Skin of body (tissue), 2 donors: ENCODE results near the gene DMKN. TPM values are rescaled to one million over a fixed set of nuclear protein-coding genes. Genes with fewer than 3 reads are reported as not detected.

Experiments used
- DNase-seq: peaks from one replicate; lab custom pipeline; 2025; lab: John Stamatoyannopoulos, UW
- total RNA-seq: library from RNA; depleted of rRNA; stranded (reverse); fragments of >200 nt; gene quantifications from one replicate; pipeline ENCODE4 v1.2.3, GENCODE V29; 2014

The DMKN gene
- total RNA-seq, 1 donor from 2014 or later = 456 TPM

DNA sequence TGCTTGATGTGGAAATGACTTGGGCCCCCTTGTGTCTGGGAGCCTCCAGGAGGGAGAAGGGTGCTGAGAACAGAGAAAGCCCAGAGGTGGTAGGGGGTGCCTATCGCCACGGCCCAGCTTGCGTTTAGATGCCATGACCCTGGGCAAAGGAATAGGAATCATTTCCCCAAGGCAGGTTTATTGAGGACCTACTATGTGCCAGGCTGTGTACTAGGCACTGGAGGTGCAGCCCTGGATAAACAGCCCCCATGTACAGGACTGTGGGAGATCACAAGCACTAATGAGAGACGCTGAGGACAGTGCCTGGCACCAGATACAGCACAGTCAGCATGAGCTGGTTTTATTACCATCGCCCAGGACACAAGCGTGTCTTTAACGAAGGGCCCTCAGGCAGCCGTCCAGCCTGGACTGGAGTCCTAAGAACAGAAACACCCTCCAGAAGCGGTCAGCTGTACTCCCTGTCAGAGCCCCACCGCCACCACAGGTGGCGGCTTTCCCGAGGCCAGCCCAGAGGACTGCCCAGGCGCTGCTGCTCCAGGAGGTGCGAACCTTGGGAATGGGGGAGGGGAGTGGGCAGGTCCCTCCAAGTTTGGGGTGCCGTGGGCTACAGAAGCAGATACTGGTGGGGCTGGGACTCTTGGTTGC, 36.6 kb upstream of the DMKN start:
- DNase-seq = no peak

DNA sequence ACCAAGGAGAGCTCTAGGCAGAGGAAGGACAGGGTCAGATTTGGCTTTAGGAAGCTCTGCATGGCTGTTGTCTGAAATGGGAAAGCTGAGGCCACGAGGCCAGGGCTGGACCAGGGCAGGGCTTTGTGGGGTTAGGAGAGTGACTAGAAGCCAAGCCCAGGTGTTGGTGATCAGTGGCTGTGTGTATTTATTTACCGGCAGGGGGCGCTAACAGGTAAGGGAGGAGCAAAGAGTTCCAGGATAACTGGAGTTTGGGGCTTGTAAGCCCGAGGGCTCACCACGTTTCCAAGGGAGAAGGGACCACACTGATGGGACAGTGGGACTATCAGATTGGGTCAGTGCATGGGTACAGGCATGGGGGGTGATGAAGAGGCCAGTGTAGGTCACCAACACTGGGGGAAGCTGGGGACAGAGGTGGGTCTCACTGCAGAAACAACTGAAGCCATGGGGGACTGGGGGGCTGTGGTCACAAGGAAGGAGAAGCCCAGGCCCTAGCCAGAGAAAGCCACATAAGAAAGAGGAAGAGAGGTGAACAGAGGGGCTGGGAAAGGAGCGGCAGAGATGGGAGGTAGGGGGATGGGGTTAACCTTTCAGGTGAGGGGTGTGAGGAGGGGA, 35.8 kb upstream of the DMKN start:
- DNase-seq = no peak

DNA sequence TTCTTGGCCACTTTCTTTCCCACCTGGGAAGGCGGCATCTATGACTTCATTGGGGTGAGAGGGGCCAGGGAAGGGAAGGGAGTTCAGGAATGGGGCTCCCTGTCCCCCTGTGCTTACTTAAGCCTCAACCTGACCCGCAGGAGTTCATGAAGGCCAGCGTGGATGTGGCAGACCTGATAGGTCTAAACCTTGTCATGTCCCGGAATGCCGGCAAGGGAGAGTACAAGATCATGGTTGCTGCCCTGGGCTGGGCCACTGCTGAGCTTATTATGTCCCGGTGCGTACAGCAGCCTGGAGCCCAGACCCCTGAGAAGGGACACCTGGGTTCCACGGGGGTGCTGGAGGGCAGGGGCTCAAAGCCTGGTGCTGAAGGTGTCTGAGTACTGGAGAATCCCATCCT, 33.1 kb upstream of the DMKN start:
- no peak for DNase-seq

DNA sequence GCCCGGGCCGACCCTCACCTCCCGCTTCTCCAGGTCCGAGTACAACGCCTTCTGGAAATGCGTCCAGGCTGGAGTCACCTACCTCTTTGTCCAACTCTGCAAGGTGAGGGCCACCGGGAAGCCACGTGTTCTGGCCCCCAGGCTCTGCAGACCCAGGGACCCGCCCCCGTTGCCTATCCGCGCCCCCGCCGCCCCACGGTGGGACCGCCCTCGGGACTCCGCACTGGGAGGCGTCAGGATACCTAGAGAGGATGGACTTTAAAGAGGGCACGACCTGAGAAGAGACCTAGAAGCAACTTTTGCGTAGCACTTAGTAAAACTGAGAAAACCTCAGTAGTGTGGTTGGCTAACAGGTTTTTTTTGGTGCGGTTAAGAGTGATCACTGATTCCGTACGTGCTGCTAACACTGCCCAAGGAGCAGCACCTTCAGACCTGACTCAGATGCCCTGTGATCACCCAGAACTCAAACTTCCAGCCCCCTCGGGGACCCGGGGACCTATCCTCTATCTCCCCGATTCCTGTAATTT, 32.5 kb upstream of the DMKN start:
- no peak for DNase-seq

DNA sequence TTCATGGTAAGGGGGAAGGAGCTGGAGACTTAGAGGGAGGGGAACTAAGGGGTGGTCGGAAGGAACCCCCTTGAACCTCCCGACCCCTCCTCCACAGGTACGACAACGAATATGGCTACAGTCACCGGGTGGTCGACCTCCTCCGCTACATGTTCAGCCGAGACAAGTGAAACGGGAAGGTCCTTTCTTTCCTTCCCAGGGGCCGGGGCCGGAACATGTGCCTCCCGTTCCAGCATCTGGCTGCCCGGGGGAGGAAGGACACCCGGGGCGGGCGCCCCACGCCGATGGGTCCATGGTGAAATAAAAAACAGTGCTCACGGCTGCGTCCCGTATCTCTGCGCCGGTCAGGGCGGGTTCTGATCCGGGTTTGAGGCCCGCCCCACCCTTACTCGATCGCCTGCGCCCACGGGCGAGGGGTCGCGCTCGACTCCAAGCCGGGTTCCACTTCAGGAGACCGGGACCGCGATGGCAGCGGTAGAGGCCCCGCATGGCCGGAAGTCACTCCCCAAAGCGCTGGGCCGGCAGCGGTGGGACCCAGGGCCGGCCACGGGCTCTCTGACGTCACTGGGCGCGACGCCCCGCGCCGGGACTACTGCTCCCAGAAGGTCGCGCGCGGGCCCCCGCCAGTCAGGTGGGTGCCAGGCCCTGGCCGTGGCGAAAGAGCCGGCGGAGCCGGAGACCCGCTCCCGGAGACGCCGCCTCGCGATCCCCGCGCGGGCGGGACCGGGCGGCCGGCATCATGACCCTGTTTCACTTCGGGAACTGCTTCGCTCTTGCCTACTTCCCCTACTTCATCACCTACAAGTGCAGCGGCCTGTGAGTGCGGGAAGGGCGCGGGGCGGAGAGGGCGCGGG, 31.8 kb upstream of the DMKN start, which contains the start of gene TMEM147:
TSS of gene TMEM147 (plus strand) at position 626 of the 854 bp plus-strand sequence. CDS start at position 740, 114 bp downstream.
- DNase-seq = peak; percentile 42

DNA sequence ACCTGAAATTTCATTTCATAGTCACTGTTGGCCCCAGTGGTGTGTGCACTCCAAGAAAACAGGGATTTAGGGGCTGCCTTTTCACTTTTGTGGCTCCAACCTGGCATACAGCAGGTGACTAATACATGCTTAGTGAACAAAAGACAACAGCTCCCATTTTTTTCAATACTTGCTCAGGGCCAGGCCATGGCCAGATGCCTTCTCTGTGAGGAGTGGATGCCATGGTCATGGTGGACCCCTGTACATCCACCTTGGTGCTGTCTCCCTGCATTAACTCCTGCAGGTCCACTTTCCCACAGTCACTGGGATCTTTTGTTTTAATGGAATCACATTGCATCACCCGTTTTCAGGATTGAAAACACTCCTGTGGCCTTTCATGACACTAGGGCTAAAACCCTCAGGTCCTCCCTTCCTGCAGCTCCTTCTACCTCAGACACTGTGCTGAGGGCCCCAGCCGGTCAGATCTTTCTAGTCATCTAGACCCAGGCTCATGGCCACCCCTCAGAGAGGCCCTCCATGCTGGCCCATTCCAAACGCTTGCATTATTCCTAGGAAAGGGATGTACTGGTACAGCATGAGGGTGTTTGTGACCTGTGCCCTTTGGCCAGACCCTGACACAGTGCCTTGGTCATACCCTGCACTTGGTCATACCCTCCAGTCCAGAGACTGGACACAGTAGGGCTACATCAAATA, 30.8 kb upstream of the DMKN start:
- no peak for DNase-seq

DNA sequence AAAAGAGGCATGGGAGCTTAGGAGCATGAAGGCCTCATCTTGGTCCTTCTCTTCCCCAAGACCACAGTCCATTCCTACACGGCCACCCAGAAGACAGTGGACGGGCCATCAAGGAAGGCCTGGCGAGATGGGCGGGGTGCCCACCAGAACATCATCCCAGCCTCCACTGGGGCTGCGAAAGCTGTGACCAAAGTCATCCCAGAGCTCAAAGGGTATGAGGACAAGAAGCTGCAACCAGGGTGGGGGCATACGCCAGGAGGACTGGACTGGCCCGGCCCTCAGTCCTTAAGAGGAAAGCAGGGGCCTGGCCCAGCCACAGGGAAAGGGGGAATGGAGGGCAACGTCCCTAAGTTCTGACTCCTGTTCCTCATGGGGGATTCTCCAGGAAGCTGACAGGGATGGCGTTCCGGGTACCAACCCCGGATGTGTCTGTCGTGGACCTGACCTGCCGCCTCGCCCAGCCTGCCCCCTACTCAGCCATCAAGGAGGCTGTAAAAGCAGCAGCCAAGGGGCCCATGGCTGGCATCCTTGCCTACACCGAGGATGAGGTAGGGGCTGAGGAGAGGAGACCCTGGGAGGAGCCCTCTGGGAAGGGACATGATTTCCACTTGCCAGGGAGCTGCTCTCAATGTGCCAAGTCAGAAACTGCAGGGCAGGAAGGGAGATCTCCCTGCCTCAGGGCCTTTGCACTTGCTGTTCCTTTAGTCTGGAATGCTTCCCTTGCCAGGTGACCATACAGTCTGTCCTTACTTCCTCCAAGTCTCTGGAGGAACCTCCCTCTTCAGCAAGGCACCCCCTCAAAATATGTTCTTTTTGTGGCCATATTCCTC, 30.0 kb upstream of the DMKN start:
- DNase-seq = no peak

DNA sequence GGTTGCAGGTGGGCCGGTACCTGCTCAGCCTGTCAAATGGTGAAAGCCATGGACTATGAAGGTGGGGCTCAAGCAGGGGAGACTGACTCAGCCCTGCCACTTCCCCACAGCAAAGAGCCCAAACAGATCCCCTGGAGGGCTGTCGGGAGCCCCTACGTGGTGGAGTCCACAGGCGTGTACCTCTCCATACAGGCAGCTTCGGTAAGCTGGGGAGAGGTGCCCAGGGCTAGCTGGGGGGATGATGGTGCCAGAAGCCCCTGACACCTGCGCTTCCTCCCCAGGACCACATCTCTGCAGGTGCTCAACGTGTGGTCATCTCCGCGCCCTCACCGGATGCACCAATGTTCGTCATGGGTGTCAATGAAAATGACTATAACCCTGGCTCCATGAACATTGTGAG, 28.8 kb upstream of the DMKN start:
- no peak for DNase-seq

DNA sequence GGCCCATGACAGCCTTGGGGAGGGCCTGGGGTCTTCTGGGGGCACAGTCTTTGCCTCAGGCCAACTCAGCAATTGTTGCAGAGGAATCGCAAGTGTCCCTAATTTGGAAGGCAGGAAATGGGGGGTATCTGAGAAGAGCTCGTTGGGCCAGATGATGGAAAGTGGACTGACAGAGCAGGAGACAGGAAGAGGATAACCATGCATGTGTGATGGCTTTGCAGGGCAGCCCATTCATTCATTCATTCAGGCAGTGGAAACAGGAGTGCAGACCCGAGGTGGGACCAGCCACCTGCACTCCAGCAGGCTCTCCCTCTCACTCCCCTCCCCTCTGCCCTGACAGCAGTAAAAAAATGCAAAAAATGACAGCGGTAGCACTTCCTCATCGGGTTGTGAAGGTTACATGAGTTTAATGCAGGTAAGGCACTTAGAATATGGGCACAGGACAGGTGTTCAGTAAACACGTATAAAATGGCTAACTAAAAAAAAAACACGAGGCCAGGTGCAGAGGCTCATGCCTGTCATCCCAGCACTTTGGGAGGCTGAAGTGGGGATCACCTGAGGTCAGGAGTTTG, 27.0 kb upstream of the DMKN start:
- no peak for DNase-seq

DNA sequence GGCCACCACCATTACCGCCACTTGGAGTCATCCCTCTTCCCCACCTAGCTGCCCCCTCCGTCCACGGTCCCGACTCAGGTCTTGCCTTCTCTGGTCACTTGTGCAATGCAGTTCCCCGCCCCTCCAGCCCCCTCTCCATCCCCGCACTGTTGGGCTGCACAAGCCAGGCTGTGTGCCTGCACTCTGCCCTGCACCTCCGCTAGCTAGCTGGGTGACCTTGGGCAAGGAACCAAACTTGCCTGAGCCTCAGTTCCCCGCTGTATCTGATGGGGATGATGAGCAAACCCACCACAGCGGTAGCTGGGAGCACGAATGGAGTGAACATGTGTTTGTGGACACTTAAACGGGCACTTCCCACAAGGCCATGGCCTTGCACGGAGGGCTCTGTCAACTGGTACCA, 26.4 kb upstream of the DMKN start:
- DNase-seq = no peak

DNA sequence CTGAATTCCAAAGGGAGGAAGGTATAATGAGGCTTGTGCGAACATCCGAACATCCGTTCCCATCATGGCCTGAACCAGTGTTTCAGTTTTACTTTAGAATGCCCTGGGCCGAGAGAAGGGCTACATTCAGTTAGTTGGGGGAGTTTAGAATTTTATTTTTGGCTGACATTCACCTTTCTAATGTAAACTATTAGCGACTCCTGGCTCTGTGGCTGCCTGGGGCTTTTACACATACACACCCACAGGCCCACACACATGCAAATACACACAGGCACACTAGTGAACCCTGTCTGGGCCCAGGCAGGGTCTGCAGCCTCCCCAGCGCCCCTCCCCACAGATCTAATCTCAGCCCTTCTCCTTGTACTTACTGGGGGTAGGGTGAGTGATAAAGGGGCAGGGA, 25.9 kb upstream of the DMKN start:
- no peak for DNase-seq

DNA sequence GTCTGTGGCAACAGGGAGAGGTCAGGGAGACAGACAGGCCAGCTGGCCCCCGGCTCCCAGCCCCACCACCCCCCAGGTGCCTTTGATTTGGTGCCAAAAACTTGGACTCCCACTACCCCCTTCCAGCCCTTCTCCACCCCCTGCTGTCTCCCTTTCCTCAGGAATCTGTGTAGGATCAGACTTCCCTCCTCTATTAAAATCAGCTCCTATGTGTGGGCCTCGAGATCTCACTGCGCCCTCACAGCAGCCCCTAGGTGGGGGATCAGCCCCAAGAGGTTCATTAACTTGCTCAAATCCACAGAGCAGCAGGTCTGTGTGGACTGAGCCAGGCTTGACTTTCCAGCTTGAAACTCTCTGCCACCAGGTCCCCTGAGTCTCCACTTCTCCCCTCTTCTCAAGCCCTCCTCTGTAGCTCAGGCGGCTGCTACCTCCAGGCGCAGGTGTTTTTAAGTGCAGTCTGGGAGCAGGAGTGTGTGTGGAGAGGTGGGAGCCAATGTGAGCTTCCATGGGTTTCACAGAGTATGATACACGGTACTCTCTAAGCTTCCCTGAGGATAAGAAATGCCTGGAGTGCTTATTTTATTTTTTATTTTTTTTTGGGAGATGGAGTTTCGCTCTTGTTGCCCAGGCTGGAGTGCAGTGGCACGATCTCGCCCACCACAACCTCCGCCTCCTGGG, 21.5 kb upstream of the DMKN start:
- no peak for DNase-seq

DNA sequence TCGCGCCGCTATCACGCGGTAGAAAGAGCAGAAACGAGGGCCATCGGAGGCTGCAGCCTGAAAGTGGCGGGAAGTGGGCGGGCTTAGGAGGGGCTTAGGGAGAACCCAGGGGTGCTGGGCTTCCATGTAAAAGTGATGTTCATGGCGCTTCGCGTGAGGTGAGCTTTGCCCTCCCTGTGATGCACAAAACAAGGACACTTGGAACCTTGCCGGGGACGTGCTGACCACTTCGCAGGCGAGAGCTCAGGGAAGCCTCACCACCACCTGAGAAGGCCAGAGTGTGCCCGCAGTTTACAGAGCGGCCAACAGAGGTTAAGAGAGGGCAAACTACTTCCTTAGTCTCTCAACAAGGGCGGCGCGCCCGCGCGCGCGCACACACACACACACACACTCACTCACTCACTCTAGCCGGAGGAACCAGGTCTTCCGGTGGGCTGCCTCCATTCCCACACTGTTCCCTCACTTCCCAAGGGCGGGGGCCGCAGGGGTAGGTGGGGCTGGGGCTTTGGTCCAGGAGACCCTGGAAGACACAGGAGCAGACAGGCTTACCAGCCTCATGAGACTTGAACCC, 20.5 kb upstream of the DMKN start:
- DNase-seq = peak; percentile 27

DNA sequence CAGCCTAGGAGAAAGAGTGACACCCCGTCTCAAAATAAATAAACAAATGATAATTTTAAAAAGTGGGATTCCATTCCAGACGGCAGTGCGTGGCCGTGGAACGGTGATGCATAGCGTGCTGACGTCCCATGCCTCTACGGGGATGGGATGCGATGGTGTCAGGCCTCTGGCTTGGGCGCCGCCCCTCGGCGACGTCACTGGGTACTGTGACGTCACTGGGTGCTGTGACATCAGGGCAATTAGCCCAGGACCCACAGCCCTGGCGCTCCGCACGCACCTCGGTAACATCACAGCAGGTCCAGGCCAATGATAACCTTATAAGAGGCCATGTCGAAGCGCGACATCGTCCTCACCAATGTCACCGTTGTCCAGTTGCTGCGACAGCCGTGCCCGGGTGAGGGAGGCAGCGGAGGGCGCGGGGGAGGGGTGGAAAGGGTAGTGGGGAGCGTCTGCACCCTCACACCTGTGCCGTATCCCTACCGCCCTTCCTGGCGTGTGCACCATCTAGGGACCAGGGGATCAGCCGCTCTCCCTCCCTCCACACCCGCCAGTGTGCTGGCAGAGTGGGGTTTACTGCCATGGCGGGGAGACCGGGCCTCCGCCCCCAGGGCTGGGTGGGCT, 19.9 kb upstream of the DMKN start, which contains the start of gene GAPDHS:
TSS of gene GAPDHS (plus strand) at position 256 of the 621 bp plus-strand sequence. CDS start at position 328, 72 bp downstream.
- DNase-seq = no peak

DNA sequence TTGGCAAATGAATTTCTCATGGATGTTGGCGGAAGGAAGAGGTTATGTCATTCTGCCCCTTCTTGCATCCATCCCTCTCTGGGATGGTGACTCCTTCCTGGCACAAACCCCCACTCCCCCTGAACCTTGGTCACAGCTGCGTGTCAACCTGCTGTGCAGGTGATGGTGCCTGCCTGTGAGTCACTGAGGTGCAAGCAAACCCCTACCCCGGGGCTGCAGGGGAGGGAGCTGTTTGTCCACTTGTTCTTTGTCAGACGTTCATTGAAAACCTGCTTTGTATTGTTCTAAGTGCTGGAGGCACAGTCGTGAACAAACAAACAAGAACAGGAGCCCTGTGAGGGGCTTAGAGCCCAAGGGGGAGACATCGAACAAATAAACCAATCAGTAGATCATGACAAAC, 17.8 kb upstream of the DMKN start:
- DNase-seq = no peak

DNA sequence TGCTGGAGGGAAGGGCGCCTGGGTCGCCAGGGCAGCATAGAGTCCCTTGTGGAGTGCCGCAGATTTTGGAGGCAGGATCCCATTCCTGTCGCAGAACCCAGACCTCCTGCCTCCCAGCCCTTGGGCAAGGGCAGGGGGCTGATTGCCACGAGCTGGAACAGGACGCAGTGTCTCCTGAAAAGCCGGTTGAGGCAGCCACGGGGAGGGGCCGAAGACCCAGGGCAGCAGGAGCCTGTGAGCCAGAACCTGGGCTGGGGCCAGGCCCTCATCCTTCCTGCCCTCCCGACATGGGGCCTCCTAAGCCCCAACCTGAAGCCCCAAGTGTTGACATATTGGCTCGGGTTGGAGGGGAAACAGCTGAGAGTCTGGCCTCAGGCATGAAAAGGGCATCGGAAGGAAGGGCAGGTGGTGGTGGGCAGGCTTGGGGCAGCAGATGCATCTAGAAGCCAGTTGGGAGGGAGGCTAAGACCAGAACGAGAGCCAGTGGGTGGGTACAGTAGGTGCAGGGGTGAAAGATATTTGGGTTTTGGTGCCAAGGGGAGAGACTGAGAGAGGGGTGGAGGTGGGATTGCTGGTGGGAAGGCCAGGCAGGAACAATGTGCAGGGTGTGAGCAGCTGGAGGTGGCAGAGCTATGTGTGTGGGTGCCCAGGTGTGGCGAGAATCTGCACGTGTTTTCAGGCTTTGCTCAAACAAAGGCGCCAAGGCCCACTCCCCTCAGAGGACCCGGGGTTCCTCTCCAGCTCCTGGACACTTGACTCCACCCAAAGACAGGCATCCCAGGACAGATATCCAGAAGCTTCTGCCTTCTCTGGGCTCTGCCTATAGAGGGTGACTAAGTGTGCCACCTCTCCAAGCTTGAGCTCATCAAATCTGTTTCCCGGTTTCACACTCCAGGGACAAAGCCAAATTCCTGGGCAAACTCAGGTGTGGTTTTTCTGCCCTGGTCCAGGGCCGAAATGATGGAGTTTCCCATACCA, 16.1 kb upstream of the DMKN start:
- no peak for DNase-seq

DNA sequence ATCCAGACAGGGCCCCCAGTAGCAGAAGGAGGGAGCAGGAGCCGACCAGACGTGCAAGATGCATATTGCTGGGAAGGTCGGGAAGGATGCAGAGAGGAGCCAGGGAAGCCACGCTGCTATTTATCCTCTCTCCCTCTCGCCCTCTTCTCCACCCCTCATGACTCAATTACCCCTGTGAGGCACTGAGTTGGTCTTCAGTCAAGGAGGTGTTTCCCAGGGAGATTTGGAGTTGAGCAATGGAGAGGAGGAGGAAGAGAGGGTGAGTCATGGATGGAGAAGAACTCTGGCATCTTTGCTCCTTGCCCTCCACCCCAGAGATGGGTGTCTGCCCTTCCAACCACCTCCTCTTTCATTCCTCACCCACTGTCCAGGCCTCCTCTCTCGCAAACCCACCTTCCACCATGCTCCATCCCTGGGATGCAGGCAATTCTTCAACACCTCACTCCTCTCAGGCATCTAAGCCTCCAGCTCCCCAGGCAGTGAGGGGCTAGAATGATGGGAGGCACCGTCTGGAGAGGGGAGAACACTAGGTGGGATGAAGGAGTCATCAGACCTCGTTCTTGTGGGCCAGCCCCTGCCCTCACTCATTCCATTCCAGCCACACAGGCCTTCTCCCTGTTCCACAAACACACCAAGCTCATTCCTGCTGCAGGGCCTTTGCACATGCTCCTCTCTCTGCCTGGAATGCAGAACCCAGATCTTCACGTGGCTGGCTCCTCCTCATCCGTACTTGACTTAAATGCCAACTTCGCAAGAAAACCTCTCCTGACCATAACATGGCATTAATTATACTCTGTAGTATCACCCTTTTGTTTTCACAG, 15.0 kb upstream of the DMKN start, which contains the start of gene SBSN:
TSS of gene SBSN (minus strand) at position 94 of the 821 bp plus-strand sequence. CDS start at position 64, 30 bp downstream.
- DNase-seq = no peak
